HG03159 (cell line): ENCODE results near the gene ACSL5.
"Not testable (repeated sequence)": the region's sequence is repeated elsewhere in the genome, so short reads cannot be mapped to it uniquely, and the experiment has no call there.

Experiments used
- ATAC-seq: cut with Tn5 transposase; IDR thresholded peaks from one replicate; pipeline ENCODE4 v1.9.1; 2021; ENCODE audit warnings: mild to moderate bottlenecking, moderate library complexity; ENCODE audit not compliant: unreplicated experiment

ACSL5 gene

DNA sequence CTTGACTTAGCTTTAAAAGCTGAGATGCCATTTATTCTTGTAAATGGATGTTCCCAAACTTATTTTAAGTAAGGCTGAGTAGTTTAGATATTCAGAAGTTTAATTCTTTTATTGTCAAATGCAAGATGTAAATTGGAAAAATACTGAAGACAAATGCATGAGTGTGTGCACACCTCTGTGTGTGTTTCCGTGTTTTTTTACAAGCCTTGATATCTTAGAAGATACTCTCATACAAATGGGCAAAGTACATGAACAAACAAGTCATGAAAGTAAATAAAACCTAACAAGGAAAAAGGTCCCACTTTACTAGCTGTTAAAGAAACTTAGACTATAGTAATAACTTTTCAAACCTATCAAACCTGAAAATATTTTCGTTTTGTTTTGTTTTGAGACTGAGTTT lies 29.0 kb downstream of the ACSL5 start:
- ATAC-seq: no peak

DNA sequence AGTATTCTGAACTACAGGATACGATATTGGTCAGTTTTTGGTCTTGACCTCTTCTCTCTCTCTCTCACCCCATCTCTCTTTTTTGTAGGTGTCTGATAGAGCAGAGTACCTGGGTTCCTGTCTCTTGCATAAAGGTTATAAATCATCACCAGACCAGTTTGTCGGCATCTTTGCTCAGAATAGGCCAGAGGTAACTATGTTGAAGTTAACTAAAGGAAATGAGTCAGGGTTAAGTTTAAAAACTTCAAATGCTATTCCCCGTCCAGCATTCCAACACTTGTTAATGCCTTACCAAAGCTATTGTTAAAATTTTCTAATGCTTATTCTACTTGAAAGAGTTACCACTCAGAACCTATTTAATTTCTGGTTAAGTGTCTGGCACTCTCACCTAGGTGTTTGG lies 30.7 kb downstream of the ACSL5 start:
- no peak for ATAC-seq

GRCh38 chr10:112406806-112407205 lies 32.9 kb downstream of the ACSL5 start:
- ATAC-seq: not testable (repeated sequence)

GRCh38 chr10:112407696-112408095 lies 33.8 kb downstream of the ACSL5 start:
- no peak for ATAC-seq

GRCh38 chr10:112409299-112409698 lies 35.4 kb downstream of the ACSL5 start:
- no peak for ATAC-seq

DNA sequence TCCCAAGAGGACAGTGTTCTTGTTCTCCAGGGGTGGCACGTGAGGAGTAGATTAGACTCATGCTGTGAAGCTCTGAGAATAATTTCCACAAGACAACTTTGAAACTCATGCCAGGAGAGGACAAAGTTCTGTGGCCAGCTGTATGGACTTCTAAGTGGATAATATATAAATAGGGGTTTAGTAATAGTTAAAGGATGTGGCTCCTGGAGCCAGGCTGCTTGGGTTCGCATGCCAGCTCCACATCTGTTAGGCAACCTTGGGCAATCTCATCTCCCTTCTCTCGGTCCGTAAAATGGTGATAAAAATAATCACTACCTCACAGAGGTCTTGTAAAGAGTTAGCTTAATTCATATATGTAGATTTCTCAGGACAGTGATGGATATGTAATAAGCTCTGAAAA lies 35.8 kb downstream of the ACSL5 start:
- no peak for ATAC-seq

- ATAC-seq: no peak
Observed at GRCh38 chr10:112412696-112413095, 38.8 kb downstream of the ACSL5 start.

GRCh38 chr10:112421731-112422130 lies 47.8 kb downstream of the ACSL5 start:
- ATAC-seq: no peak

- no peak for ATAC-seq
Observed at GRCh38 chr10:112424651-112425050, 50.7 kb downstream of the ACSL5 start.

DNA sequence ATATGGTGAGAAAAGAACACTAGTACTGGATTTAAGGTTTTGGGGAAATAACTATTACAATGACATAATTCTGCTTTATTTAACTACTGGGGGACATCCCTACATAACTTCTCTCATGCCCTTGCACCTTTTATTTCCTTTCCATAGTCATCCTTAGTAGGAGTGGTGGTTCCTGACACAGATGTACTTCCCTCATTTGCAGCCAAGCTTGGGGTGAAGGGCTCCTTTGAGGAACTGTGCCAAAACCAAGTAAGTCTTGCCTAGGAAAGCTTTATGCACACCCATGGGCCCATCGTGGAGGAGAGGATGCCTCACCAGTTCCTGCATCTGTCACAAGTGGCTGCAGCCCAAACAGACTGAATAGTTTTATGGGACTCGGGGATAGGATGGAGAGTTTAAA lies 52.2 kb downstream of the ACSL5 start:
- ATAC-seq: no peak

GRCh38 chr10:112429147-112429546 lies 55.2 kb downstream of the ACSL5 start:
- ATAC-seq: no peak

- no peak for ATAC-seq
Observed at GRCh38 chr10:112429654-112430230, 55.8 kb downstream of the ACSL5 start.

GRCh38 chr10:112433136-112433535 lies 59.2 kb downstream of the ACSL5 start:
- ATAC-seq: no peak

- no peak for ATAC-seq
Observed at GRCh38 chr10:112434988-112435619, 61.2 kb downstream of the ACSL5 start.

DNA sequence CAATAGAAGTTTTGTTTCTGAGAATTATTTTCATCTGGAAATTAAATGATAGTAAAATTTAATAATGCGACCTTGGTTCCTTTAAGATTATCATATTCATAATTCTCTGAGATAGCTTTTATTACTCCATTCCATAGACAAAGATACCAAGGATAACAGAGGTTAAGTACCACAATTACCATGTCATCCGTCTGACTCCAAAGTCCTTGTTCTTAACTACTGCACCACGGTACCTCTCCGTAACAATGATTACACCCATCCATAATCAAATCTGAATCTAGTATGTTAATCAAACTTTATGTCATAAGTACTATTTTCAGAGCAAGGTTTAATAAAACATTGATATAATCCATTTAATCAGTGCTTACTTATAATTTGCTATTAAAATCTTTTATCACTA lies 64.4 kb downstream of the ACSL5 start:
- ATAC-seq: no peak

DNA sequence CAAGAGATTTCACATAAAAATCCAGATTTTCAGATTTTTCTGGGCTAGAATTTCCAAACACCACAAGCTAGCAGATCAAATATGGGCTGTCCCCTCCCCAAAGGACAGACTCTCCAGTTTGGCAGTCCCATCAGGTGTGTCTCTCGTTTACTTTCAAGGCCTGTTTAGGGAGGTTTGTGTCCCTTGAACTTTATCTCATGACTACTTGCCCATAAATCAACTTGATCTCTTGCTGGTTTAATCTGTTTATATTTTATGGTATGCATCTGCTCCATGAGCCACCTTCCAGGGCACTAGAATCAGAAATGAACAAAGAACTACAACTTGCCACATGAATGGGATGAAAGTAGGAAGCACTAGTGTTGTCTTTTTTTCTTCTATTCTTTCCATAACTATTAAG lies 67.6 kb downstream of the ACSL5 start:
- no peak for ATAC-seq

DNA sequence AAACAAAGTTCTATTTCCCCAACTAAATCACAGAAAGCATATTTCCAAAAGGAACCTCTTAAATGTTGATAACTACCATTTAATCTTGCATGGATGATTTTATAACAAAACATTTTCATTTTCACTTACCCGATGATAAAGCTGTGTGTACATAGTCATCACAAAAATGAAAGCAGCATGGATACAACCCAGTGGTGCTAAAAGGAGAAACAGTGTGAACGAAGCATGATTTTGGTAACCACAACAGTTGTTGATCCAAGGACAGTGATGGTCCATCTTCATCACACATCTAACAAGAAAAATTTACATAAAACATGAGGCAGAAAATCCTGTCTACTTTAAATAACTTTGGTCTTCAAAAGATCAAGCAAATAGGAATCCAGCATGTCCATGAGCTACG lies 68.1 kb downstream of the ACSL5 start:
- no peak for ATAC-seq

- ATAC-seq: no peak
Observed at GRCh38 chr10:112446055-112446854, 72.3 kb downstream of the ACSL5 start.

DNA sequence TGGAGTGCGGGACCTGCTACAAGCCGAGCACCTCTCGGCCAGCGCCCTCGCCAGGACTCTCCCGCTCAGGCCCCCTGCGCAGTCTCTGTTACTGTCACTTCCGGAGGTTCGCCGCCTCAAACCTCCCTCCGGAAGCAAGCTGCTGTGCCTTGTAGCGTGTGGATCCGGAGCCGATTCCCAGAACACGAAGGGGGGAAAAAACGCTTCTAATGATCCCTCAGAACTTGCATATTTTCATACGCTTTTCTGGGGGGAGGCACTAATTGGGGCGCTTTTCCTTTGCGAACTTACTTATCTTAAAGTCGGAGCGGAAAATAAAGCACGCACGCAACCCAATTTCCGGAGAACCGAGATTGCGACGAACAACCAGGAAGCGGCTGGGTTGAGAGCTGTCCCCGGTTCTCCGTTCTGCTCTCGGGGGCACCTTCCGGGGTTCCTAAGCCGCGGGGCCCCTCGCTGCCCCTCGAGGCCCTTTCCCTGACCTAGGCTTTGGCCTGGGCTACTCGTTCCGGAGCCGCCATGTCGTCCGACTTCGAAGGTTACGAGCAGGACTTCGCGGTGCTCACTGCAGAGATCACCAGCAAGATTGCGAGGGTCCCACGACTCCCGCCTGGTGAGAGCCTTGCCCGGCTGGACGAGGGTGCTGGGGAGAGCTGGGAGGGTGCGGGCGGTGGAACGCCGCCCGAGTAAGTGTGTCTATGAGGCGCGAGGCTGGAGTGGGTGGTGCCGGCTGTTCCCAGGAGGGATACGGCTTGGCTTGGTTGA lies 73.1 kb downstream of the ACSL5 start, which contains the start of the genes VTI1A and ZDHHC6:
TSS of gene VTI1A (plus strand) at position 361 of the 765 bp plus-strand sequence. CDS start at position 520, 159 bp downstream.
TSS of gene ZDHHC6 (minus strand) at position 60 of the 765 bp plus-strand sequence. CDS start 1,478 bp downstream, outside the sequence.
- ATAC-seq: peak; percentile 90

DNA sequence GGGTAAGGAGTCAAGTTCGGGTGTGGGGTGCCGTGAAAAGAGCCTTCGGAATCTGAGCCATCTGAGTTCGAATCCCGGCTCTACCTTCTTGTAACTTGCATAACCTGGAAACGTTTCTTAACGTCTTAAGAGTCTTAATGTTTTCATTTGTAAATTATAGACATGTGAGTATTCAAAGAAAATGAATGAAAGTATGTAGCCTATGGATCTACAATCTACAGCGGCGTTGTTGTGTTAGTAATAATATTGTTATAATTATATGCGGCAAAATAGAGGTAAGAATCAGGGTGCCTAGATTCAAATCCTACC lies 73.7 kb downstream of the ACSL5 start:
- no peak for ATAC-seq

GRCh38 chr10:112448888-112449287 lies 75.0 kb downstream of the ACSL5 start:
- no peak for ATAC-seq
